Globus pallidus (tissue), 1 donor: Measurements from ENCODE around the gene ADARB2.
"Not testable (repeated sequence)": the region's sequence is repeated elsewhere in the genome, so short reads cannot be mapped to it uniquely, and the experiment has no call there.

Experiments used
- DNase-seq: peaks from one replicate; pipeline ENCODE4 v3.0.0-alpha.2; 2015; ENCODE audit warnings: low spot score

Gene ADARB2

GRCh38 chr10:1737222-1738061 lies at the start of gene ADARB2:
TSS of gene ADARB2 (minus strand) at chr10:1737525.
- DNase-seq: peak; percentile 78

GRCh38 chr10:1785835-1786234 lies 48.5 kb upstream of the ADARB2 start:
- DNase-seq: no peak

- no peak for DNase-seq
Observed at GRCh38 chr10:1782841-1783240, 45.5 kb upstream of the ADARB2 start.

- no peak for DNase-seq
Observed at GRCh38 chr10:1779796-1780195, 42.5 kb upstream of the ADARB2 start.

GRCh38 chr10:1778375-1778969 lies 41.1 kb upstream of the ADARB2 start:
- no peak for DNase-seq

GRCh38 chr10:1776127-1776662 lies 38.9 kb upstream of the ADARB2 start:
- no peak for DNase-seq

- no peak for DNase-seq
Observed at GRCh38 chr10:1774796-1775195, 37.5 kb upstream of the ADARB2 start.

- DNase-seq: not testable (repeated sequence)
Observed at GRCh38 chr10:1773204-1773603, 35.9 kb upstream of the ADARB2 start.

GRCh38 chr10:1766049-1766448 lies 28.7 kb upstream of the ADARB2 start:
- no peak for DNase-seq

- DNase-seq: no peak
Observed at GRCh38 chr10:1762076-1762475, 24.8 kb upstream of the ADARB2 start.

- peak; percentile 91 for DNase-seq
Observed at GRCh38 chr10:1754506-1755153, 17.3 kb upstream of the ADARB2 start.

GRCh38 chr10:1752153-1752552 lies 14.8 kb upstream of the ADARB2 start:
- DNase-seq: no peak

GRCh38 chr10:1747590-1748157 lies 10.3 kb upstream of the ADARB2 start:
- no peak for DNase-seq

- no peak for DNase-seq
Observed at GRCh38 chr10:1746796-1747195, 9.5 kb upstream of the ADARB2 start.

- DNase-seq: no peak
Observed at GRCh38 chr10:1745780-1746456, 8.6 kb upstream of the ADARB2 start.

- DNase-seq: no peak
Observed at GRCh38 chr10:1744524-1744923, 7.2 kb upstream of the ADARB2 start.

- no peak for DNase-seq
Observed at GRCh38 chr10:1743141-1743540, 5.8 kb upstream of the ADARB2 start.

- no peak for DNase-seq
Observed at GRCh38 chr10:1741450-1741849, 4.1 kb upstream of the ADARB2 start.

- DNase-seq: peak; percentile 51
Observed at GRCh38 chr10:1739751-1740150, 2.4 kb upstream of the ADARB2 start.

GRCh38 chr10:1738950-1739349 lies 1.6 kb upstream of the ADARB2 start:
- DNase-seq: no peak

GRCh38 chr10:1736972-1737221 lies 428 bp downstream of the ADARB2 start:
- no peak for DNase-seq
